H1 (cell line): ENCODE results near the gene CNTN3. TPM values are rescaled to one million over a fixed set of nuclear protein-coding genes. Genes with fewer than 3 reads are reported as not detected.

Source experiments
- CTCF ChIA-PET: fragments of 300-600 bp; sonication (Branson Sonifier 250); formaldehyde crosslinking; loops from one replicate; lab custom pipeline; 2021; ENCODE audit not compliant: partially characterized antibody; lab: Charles Lee
- POLR2A ChIA-PET: fragments of 300-600 bp; sonication (Branson Sonifier 250); formaldehyde crosslinking; loops from one replicate; lab custom pipeline; 2021; ENCODE audit warnings: inconsistent platforms; ENCODE audit not compliant: partially characterized antibody; lab: Charles Lee
- DNase-seq, 2 experiments: peaks; one replicate each; pipeline versions ENCODE4 v3.0.0 to v3.0.0-alpha.2; 2010 to 2022; ENCODE audit warnings: low spot score in 2 of 2, low read depth in 1 of 2, mixed read lengths in 1 of 2
- FAIRE-seq: peaks from 2 replicates; lab custom pipeline; 2011; peaks lifted over from hg19 to GRCh38; lab: Jason Lieb, UNC
- H2AFZ ChIP-seq: 2 replicates; pipeline ENCODE4 v1.8.1; 2012; ENCODE audit warnings: low read length, inconsistent platforms
- H2AK5ac ChIP-seq: 2 replicates; pipeline ENCODE4 v1.6.1; 2013; ENCODE audit warnings: low read depth, low read length
- H2BK120ac ChIP-seq: replicated peaks from 2 replicates; pipeline ENCODE3; 2013; ENCODE audit warnings: low read depth, low read length, inconsistent platforms
- H2BK12ac ChIP-seq: 2 replicates; pipeline ENCODE4 v1.6.1; 2013; ENCODE audit warnings: low read depth, low read length
- H2BK15ac ChIP-seq: 2 replicates; pipeline ENCODE4 v1.6.1; 2013; ENCODE audit warnings: low read length
- H2BK20ac ChIP-seq: 2 replicates; pipeline ENCODE4 v1.6.1; 2013; ENCODE audit warnings: low read length
- H2BK5ac ChIP-seq: 2 replicates; pipeline ENCODE4 v1.6.1; 2013; ENCODE audit warnings: low read depth, low read length
- H3K14ac ChIP-seq: 2 replicates; pipeline ENCODE4 v1.6.1; 2013; ENCODE audit warnings: inconsistent platforms; ENCODE audit not compliant: insufficient read length
- H3K18ac ChIP-seq: 2 replicates; pipeline ENCODE4 v1.6.1; 2013; ENCODE audit warnings: low read length; ENCODE audit errors: extremely low read depth
- H3K23ac ChIP-seq: 2 replicates; pipeline ENCODE4 v1.6.1; 2013; ENCODE audit warnings: inconsistent platforms; ENCODE audit not compliant: insufficient read length
- H3K23me2 ChIP-seq: 2 replicates; pipeline ENCODE4 v1.6.1; 2013; ENCODE audit warnings: low read depth, low read length
- H3K27ac ChIP-seq: 2 replicates; pipeline ENCODE4 v1.6.1; 2011; ENCODE audit warnings: low read depth, low read length, inconsistent platforms
- H3K27me3 ChIP-seq, 4 experiments: replicated peaks in 1 of 4; 1 replicate in 1 of 4; 2 replicates in 3 of 4; pipeline versions ENCODE4 v1.6.1 to v1.8.1; 2011 to 2013; ENCODE audit warnings: low read length in 3 of 4, mild to moderate bottlenecking in 3 of 4, inconsistent platforms in 2 of 4, mixed read lengths in 2 of 4, moderate library complexity in 1 of 4; ENCODE audit not compliant: control insufficient read depth in 3 of 4, insufficient read depth in 3 of 4; ENCODE audit errors: extremely low read depth in 1 of 4
- H3K36me3 ChIP-seq, 4 experiments: 2 replicates each; pipeline versions ENCODE4 v1.6.1 to v1.8.1; 2011 to 2013; ENCODE audit warnings: mild to moderate bottlenecking in 4 of 4, low read length in 3 of 4, moderate library complexity in 2 of 4, control low read depth in 1 of 4, inconsistent platforms in 1 of 4; ENCODE audit not compliant: insufficient read depth in 4 of 4, control insufficient read depth in 2 of 4
- H3K4ac ChIP-seq: replicated peaks from 2 replicates; pipeline ENCODE3; 2013; ENCODE audit warnings: low read length, low read depth, mixed read lengths, inconsistent platforms; ENCODE audit not compliant: insufficient read length
- H3K4me1 ChIP-seq, 4 experiments: replicated peaks in 1 of 4; 1 replicate in 1 of 4; 2 replicates in 3 of 4; pipeline versions ENCODE4 v1.6.1 to v1.8.1; 2011 to 2013; ENCODE audit warnings: low read length in 3 of 4, inconsistent platforms in 2 of 4, mixed read lengths in 1 of 4; ENCODE audit not compliant: insufficient read depth in 4 of 4, control insufficient read depth in 3 of 4
- H3K4me2 ChIP-seq, 2 experiments: 2 replicates each; pipeline versions ENCODE4 v1.6.1 to v1.8.1; 2011 to 2013; ENCODE audit warnings: low read depth in 2 of 2, low read length in 2 of 2, control low read depth in 1 of 2, inconsistent platforms in 1 of 2, mild to moderate bottlenecking in 1 of 2; ENCODE audit not compliant: insufficient read depth in 1 of 2
- H3K4me3 ChIP-seq, 4 experiments: fragments of 200-600, 300-600 bp in 1 of 4; sonication (generic), shearing (Covaris generic), sonication (Bioruptor Twin) in 1 of 4; 2 replicates each; pipeline versions ENCODE4 v1.5.1 to v1.8.1; 2011 to 2016; ENCODE audit warnings: low read length in 4 of 4, low read depth in 3 of 4, control low read depth in 2 of 4, inconsistent platforms in 2 of 4, mild to moderate bottlenecking in 2 of 4, mixed read lengths in 1 of 4, moderate library complexity in 1 of 4; ENCODE audit not compliant: insufficient read depth in 2 of 4; ENCODE audit errors: extremely low read depth in 1 of 4
- H3K56ac ChIP-seq: replicated peaks from 2 replicates; pipeline ENCODE3; 2013; ENCODE audit warnings: low read depth, mild to moderate bottlenecking, mixed read lengths, low read length, inconsistent platforms; ENCODE audit not compliant: insufficient read length
- H3K79me1 ChIP-seq: 2 replicates; pipeline ENCODE4 v1.6.1; 2013; ENCODE audit warnings: low read depth, low read length, control low read depth
- H3K79me2 ChIP-seq, 2 experiments: 2 replicates each; pipeline versions ENCODE4 v1.6.1 to v1.8.1; 2012 to 2013; ENCODE audit warnings: low read length in 2 of 2, mild to moderate bottlenecking in 2 of 2, inconsistent platforms in 1 of 2; ENCODE audit not compliant: insufficient read depth in 2 of 2, control insufficient read depth in 1 of 2
- H3K9ac ChIP-seq, 4 experiments: replicated peaks in 1 of 4; 1 replicate in 1 of 4; 2 replicates in 3 of 4; pipeline versions ENCODE4 v1.6.1 to v1.8.1; 2011 to 2013; ENCODE audit warnings: low read depth in 3 of 4, low read length in 3 of 4, control low read depth in 2 of 4, mild to moderate bottlenecking in 2 of 4, moderate library complexity in 2 of 4, inconsistent platforms in 1 of 4; ENCODE audit errors: extremely low read depth in 1 of 4
- H3K9me3 ChIP-seq, 2 experiments: 2 replicates each; pipeline versions ENCODE4 v1.6.1 to v1.8.1; 2012 to 2013; ENCODE audit warnings: mild to moderate bottlenecking in 2 of 2, moderate library complexity in 2 of 2, control low read depth in 1 of 2, inconsistent platforms in 1 of 2, low read depth in 1 of 2, low read length in 1 of 2, mixed read lengths in 1 of 2; ENCODE audit not compliant: insufficient read depth in 2 of 2
- H4K20me1 ChIP-seq, 2 experiments: replicated peaks in 1 of 2; 2 replicates each; pipeline versions ENCODE3 to v1.8.1; 2011 to 2013; ENCODE audit warnings: inconsistent platforms in 2 of 2, low read length in 2 of 2, mild to moderate bottlenecking in 1 of 2; ENCODE audit not compliant: insufficient read depth in 2 of 2, control insufficient read depth in 1 of 2
- H4K5ac ChIP-seq: 2 replicates; pipeline ENCODE4 v1.6.1; 2013; ENCODE audit warnings: low read length, low read depth, mixed read lengths, inconsistent platforms; ENCODE audit not compliant: insufficient read length
- H4K8ac ChIP-seq: 2 replicates; pipeline ENCODE4 v1.8.0; 2013; ENCODE audit warnings: mild to moderate bottlenecking, moderate library complexity, low read length, inconsistent platforms; ENCODE audit not compliant: insufficient read depth; ENCODE audit errors: extremely low read depth
- H4K91ac ChIP-seq: replicated peaks from 2 replicates; pipeline ENCODE3; 2013; ENCODE audit warnings: low read length, mixed read lengths, inconsistent platforms; ENCODE audit not compliant: insufficient read length
- ATF2 ChIP-seq: IDR thresholded peaks from 2 replicates; pipeline ENCODE4 v1.6.1; 2012; ENCODE audit warnings: low read length, inconsistent platforms
- CBX5 ChIP-seq: fragments of 300-800, 300-1000 bp; sonication (generic); IDR thresholded peaks from 2 replicates; pipeline ENCODE4 v1.7.1; 2016; ENCODE audit warnings: antibody characterized with exemption, low read length, low read depth
- CREB1 ChIP-seq: IDR thresholded peaks from 2 replicates; pipeline ENCODE4 v1.6.1; 2012; ENCODE audit warnings: inconsistent platforms
- CTCF ChIP-seq, 3 experiments: IDR thresholded peaks; 1 replicate in 2 of 3; 2 replicates in 1 of 3; pipeline versions ENCODE4 v1.5.1 to v1.6.1; 2011; ENCODE audit warnings: low read length in 3 of 3, mild to moderate bottlenecking in 3 of 3, inconsistent platforms in 2 of 3, low read depth in 1 of 3, moderate library complexity in 1 of 3; ENCODE audit not compliant: insufficient read depth in 1 of 3; ENCODE audit errors: control extremely low read depth in 1 of 3
- EGR1 ChIP-seq: IDR thresholded peaks from 2 replicates; pipeline ENCODE4 v1.6.1; 2011; ENCODE audit warnings: low read depth, low read length, borderline replicate concordance
- HDAC6 ChIP-seq: IDR thresholded peaks from one replicate; pipeline ENCODE4 v1.7.1; 2012; ENCODE audit warnings: low read depth, mild to moderate bottlenecking, inconsistent platforms, low read length, moderate library complexity
- POLR2A ChIP-seq, 2 experiments: IDR thresholded peaks; 1 replicate in 1 of 2; 2 replicates in 1 of 2; pipeline ENCODE4 v1.6.1; 2011; ENCODE audit warnings: low read depth in 2 of 2, low read length in 2 of 2, mild to moderate bottlenecking in 2 of 2; ENCODE audit errors: control extremely low read depth in 1 of 2
- POU5F1 ChIP-seq: IDR thresholded peaks from 2 replicates; pipeline ENCODE4 v1.6.1; 2011; ENCODE audit warnings: low read depth, mild to moderate bottlenecking, low read length, moderate library complexity
- SAP30 ChIP-seq: fragments of 300-600 bp; sonication (generic); IDR thresholded peaks from 2 replicates; pipeline ENCODE4 v1.7.1; 2012; ENCODE audit warnings: low read length, moderate library complexity, mild to moderate bottlenecking, inconsistent platforms; ENCODE audit not compliant: insufficient read depth, insufficient replicate concordance
- SP2 ChIP-seq: IDR thresholded peaks from 2 replicates; pipeline ENCODE4 v1.6.1; 2012; ENCODE audit warnings: mild to moderate bottlenecking, low read length, inconsistent platforms
- WGBS, 2 experiments: shearing (Covaris generic) in 1 of 2; methylation state at CpG; one replicate each; pipeline versions ENCODE4 v1.1.6 to v1.1.7; 2013 to 2015; ENCODE audit warnings: low lambda C conversion rate in 2 of 2, mixed read lengths in 2 of 2, inconsistent platforms in 1 of 2, low coverage in 1 of 2, missing lambda C conversion rate in 1 of 2; ENCODE audit not compliant: insufficient replicate concordance in 2 of 2, insufficient coverage in 1 of 2, insufficient read length in 1 of 2; ENCODE audit errors: extremely low coverage in 1 of 2, missing lambda C conversion rate in 1 of 2; 5-methylcytosine and 5-hydroxymethylcytosine counted together
- polyA plus RNA-seq, 7 experiments: library from polyadenylated mRNA; depleted of rRNA in 3 of 7; stranded (reverse) in 5 of 7; unstranded in 2 of 7; fragments of >200 nt in 5 of 7; fragments of 200-250 nt in 2 of 7; gene quantifications; 1 replicate in 5 of 7; 2 replicates in 1 of 7; 4 replicates in 1 of 7; pipeline versions ENCODE4 v1.2.1 to v1.2.3, GENCODE V29; 2011 to 2013; ENCODE audit warnings: missing spikeins in 2 of 7, mixed read lengths in 2 of 7
- total RNA-seq: library from RNA; stranded (reverse); fragmentation: NEBNext Ultra II Directional; extraction: Animal tissue kit (Norgen Biotek cat#: 25700); gene quantifications from 2 replicates; pipeline ENCODE4 v1.2.1, GENCODE V29; 2021

The CNTN3 gene
- total and polyA plus RNA-seq, 2 of the 8 experiments (the other 6 are each of a cell fraction or from before 2014, with no cell fraction given), result 0.11 to 0.13 TPM

GRCh38 chr3:74613060-74613459, 1.4 kb downstream of the CNTN3 start:
- H2BK15ac ChIP-seq, result no peak overlapping the region
- CTCF ChIA-PET, result interaction anchor here (0.7 to 1.0 kb wide), 2 partner anchors 116 to 749 kb away, joined by 3 read pairs; no protein-coding TSS in a partner anchor
- no peak overlapping the region for H4K91ac ChIP-seq
- POLR2A ChIA-PET, result interaction anchor here (0.8 kb wide), 1 partner anchor 21 kb away, joined by 3 read pairs; no protein-coding TSS in a partner anchor
- H3K4me1 ChIP-seq, result peaks cover 0 to 8% (median 3%) of the 10 kb centered on the region in 4 experiments; a peak in 3 of 7 replicates
- peak overlapping the region in 1 of 2 experiments; percentile 78; a peak in 2 of 4 replicates for H3K4me2 ChIP-seq
- H2BK5ac ChIP-seq, result no peak overlapping the region
- H4K8ac ChIP-seq, result no peak overlapping the region
- no peaks in the 10 kb centered on the region for H3K79me1 ChIP-seq
- no peaks in the 10 kb centered on the region for H3K36me3 ChIP-seq
- H3K4me3 ChIP-seq, result no peak overlapping the region
- H2BK20ac ChIP-seq, result no peak overlapping the region
- H2BK12ac ChIP-seq, result no peak overlapping the region
- no peak overlapping the region for H3K9ac ChIP-seq
- no peak for FAIRE-seq
- H3K27ac ChIP-seq, result no peak overlapping the region
- no peak overlapping the region for H3K18ac ChIP-seq
- H3K56ac ChIP-seq, result no peak overlapping the region
- H3K23ac ChIP-seq, result no peak overlapping the region
- H3K14ac ChIP-seq, result no peak overlapping the region
- H3K4ac ChIP-seq, result no peak overlapping the region
- no peaks in the 10 kb centered on the region for H4K20me1 ChIP-seq
- H2AK5ac ChIP-seq, result no peak overlapping the region
- H3K9me3 ChIP-seq, result no peaks in the 10 kb centered on the region
- H3K27me3 ChIP-seq, result peaks cover 8 to 42% (median 34%) of the 10 kb centered on the region in 4 experiments
- H4K5ac ChIP-seq, result no peak overlapping the region
- H2BK120ac ChIP-seq, result no peak overlapping the region
- H2AFZ ChIP-seq, result no peak overlapping the region
- DNase-seq, result no peak
- peaks cover 5% of the 10 kb centered on the region; the same call in 1 of the 2 replicates for H3K23me2 ChIP-seq
- no peaks in the 10 kb centered on the region for H3K79me2 ChIP-seq
- 83% methylated on average over 2 of the region's 2 CpGs; no CpG with 5 or more reads in 1 of the 2 experiments for WGBS, 2 experiments
- no peak for TF ChIP-seq EGR1
- no peak for TF ChIP-seq CTCF (IDR thresholded peaks at IDR 0.05; ENCODE audit: control extremely low read depth in 1 of 3, insufficient read depth in 1 of 3, low read depth in 1 of 3, low read length in 3 of 3)
- no peak for TF ChIP-seq SP2
- no peak for TF ChIP-seq CREB1
- TF ChIP-seq HDAC6, result no peak
- TF ChIP-seq POLR2A (IDR thresholded peaks at IDR 0.05; ENCODE audit: control extremely low read depth in 1 of 2, low read depth in 2 of 2, low read length in 2 of 2), result no peak
- no peak for TF ChIP-seq CBX5
- no peak for TF ChIP-seq SAP30
- no peak for TF ChIP-seq ATF2
- TF ChIP-seq POU5F1, result no peak
